Activated naive CD4-positive, alpha-beta T cell treated with anti-CD3 and anti-CD28 coated beads, Interleukin-2, amount 50 U/mL, for 24 hours (primary cell): Measurements from ENCODE around the gene ZMYND12.
A peak's percentile ranks its signal among the peaks of the same experiment; 100 is the strongest.

Experiments used
- H3K27ac Mint-ChIP-seq: one replicate; pipeline ENCODE4 v1.8.0; 2021; ENCODE audit warnings: mild to moderate bottlenecking, mixed read lengths
- H3K27me3 Mint-ChIP-seq: one replicate; pipeline ENCODE4 v1.8.0; 2021; ENCODE audit warnings: mixed read lengths
- H3K36me3 Mint-ChIP-seq: one replicate; pipeline ENCODE4 v1.8.0; 2021; ENCODE audit warnings: mixed read lengths
- H3K4me1 Mint-ChIP-seq: one replicate; pipeline ENCODE4 v1.8.0; 2021; ENCODE audit warnings: mixed read lengths
- H3K4me3 Mint-ChIP-seq: one replicate; pipeline ENCODE4 v1.8.0; 2021; ENCODE audit warnings: mild to moderate bottlenecking, mixed read lengths
- H3K9me3 Mint-ChIP-seq: one replicate; pipeline ENCODE4 v1.8.0; 2021; ENCODE audit warnings: mixed read lengths

The ZMYND12 gene

GRCh38 chr1:42380586-42381279 lies 75.1 kb downstream of the ZMYND12 start, which contains the start of gene RIMKLA:
RIMKLA (plus strand) TSS chr1:42380792; CDS start chr1:42380935, 143 bp downstream.
- Mint-ChIP-seq H3K9me3 (no peaks in the 10 kb centered on the region), H3K27me3 (peaks cover 35% of the 10 kb centered on the region), H3K4me3 (peak within 1 kb of the TSS; percentile 79), H3K36me3 (no peaks in the 10 kb centered on the region), H3K4me1 (peaks cover 6% of the 10 kb centered on the region), H3K27ac (no peak within 1 kb of the TSS)
